DOHH2 (cell line): ENCODE measurements around the gene LRRC63.

Experiments
- H3F3A ChIP-seq: fragments of 200-600 bp; sonication (generic), shearing (Covaris generic); 2 replicates; pipeline ENCODE4 v1.6.0; 2016; ENCODE audit warnings: antibody characterized with exemption, mild to moderate bottlenecking; ENCODE audit not compliant: control insufficient read depth, insufficient read depth
- H3K27ac ChIP-seq: fragments of 200-600 bp; sonication (generic); 2 replicates; pipeline ENCODE4 v1.5.1; 2014; ENCODE audit warnings: low read depth, mild to moderate bottlenecking, low read length, moderate library complexity
- H3K27me3 ChIP-seq: fragments of 200-600 bp; sonication (generic); 2 replicates; pipeline ENCODE4 v1.6.1; 2014; ENCODE audit warnings: mild to moderate bottlenecking, low read length, mixed read lengths; ENCODE audit not compliant: control insufficient read depth
- H3K36me3 ChIP-seq: fragments of 200-600 bp; sonication (generic); 2 replicates; pipeline ENCODE4 v1.6.1; 2014; ENCODE audit warnings: mild to moderate bottlenecking, low read length, moderate library complexity, mixed read lengths; ENCODE audit not compliant: control insufficient read depth
- H3K4me1 ChIP-seq: fragments of 200-600 bp; sonication (generic); 2 replicates; pipeline ENCODE4 v1.6.1; 2014; ENCODE audit warnings: mild to moderate bottlenecking, low read length, mixed read lengths; ENCODE audit not compliant: control insufficient read depth
- H3K4me2 ChIP-seq: fragments of 200-600 bp; sonication (generic); 2 replicates; pipeline ENCODE4 v1.6.0; 2014; ENCODE audit warnings: mild to moderate bottlenecking, low read length, moderate library complexity
- H3K4me3 ChIP-seq: fragments of 200-600 bp; sonication (generic); 2 replicates; pipeline ENCODE4 v1.5.1; 2014; ENCODE audit warnings: mild to moderate bottlenecking, low read length, mixed read lengths
- H3K79me2 ChIP-seq: fragments of 200-600 bp; sonication (generic); 2 replicates; pipeline ENCODE4 v1.6.1; 2014; ENCODE audit warnings: mild to moderate bottlenecking, low read length, mixed read lengths; ENCODE audit not compliant: control insufficient read depth
- H3K9me2 ChIP-seq: fragments of 200-600 bp; sonication (generic); replicated peaks from 2 replicates; pipeline ENCODE4 v1.6.1; 2014; ENCODE audit warnings: mild to moderate bottlenecking, low read length, mixed read lengths; ENCODE audit not compliant: control insufficient read depth
- H3K9me3 ChIP-seq: fragments of 200-600 bp; sonication (generic); 2 replicates; pipeline ENCODE4 v1.6.1; 2014; ENCODE audit warnings: antibody characterized with exemption, low read length, mixed read lengths; ENCODE audit not compliant: control insufficient read depth, insufficient read depth
- H4K20me1 ChIP-seq: fragments of 200-600 bp; sonication (generic); 2 replicates; pipeline ENCODE4 v1.6.0; 2014; ENCODE audit warnings: low read depth, mild to moderate bottlenecking, antibody characterized with exemption, low read length, moderate library complexity; ENCODE audit not compliant: control insufficient read depth, insufficient read depth
- CTCF ChIP-seq: fragments of 200-600 bp; sonication (generic); IDR thresholded peaks from one replicate; pipeline ENCODE4 v1.5.1; 2014; ENCODE audit warnings: antibody characterized with exemption, mild to moderate bottlenecking, low read depth, low read length; ENCODE audit not compliant: poor library complexity, severe bottlenecking
- EZH2phosphoT487 ChIP-seq: fragments of 200-600 bp; sonication (generic); IDR thresholded peaks from 2 replicates; pipeline ENCODE4 v1.6.1; 2017; ENCODE audit warnings: borderline replicate concordance, mild to moderate bottlenecking, antibody characterized with exemption, low read length, moderate library complexity, mixed read lengths

Gene LRRC63

GRCh38 chr13:46321494-46322225 lies 109.9 kb downstream of the LRRC63 start:
- H3F3A ChIP-seq = 0 out of 2 replicates have a peak, but pooled peaks cover 3% of the 10 kb centered on the region
- TF ChIP-seq CTCF (peak; percentile 84), EZH2phosphoT487 (no peak)
- no peaks in the 10 kb centered on the region for H3K36me3 ChIP-seq
- no peaks in the 10 kb centered on the region for H3K9me2 ChIP-seq
- H3K4me2 ChIP-seq = peak overlapping the region; percentile 9; the same call in 1 of the 2 replicates
- H3K4me1 ChIP-seq = peaks cover 21% of the 10 kb centered on the region
- no peaks in the 10 kb centered on the region for H3K79me2 ChIP-seq
- no peaks in the 10 kb centered on the region for H4K20me1 ChIP-seq
- no peaks in the 10 kb centered on the region for H3K27me3 ChIP-seq
- no peak overlapping the region for H3K27ac ChIP-seq
- H3K4me3 ChIP-seq = peak overlapping the region; percentile 5; the same call in 1 of the 2 replicates
- no peaks in the 10 kb centered on the region for H3K9me3 ChIP-seq

GRCh38 chr13:46324976-46325375 lies 113.2 kb downstream of the LRRC63 start:
- TF ChIP-seq EZH2phosphoT487 (no peak), CTCF (no peak)

More at GRCh38 chr13:46324976-46325375, 113.2 kb downstream of the LRRC63 start:
- Histone ChIP-seq H3K36me3 (no peaks in the 10 kb centered on the region), H4K20me1 (no peaks in the 10 kb centered on the region), H3K4me2 (no peak overlapping the region), H3K9me3 (no peaks in the 10 kb centered on the region), H3K79me2 (no peaks in the 10 kb centered on the region), H3K27ac (no peak overlapping the region), H3K4me1 (peaks cover 18% of the 10 kb centered on the region), H3K27me3 (no peaks in the 10 kb centered on the region), H3K4me3 (no peak overlapping the region), H3K9me2 (no peaks in the 10 kb centered on the region), H3F3A (0 out of 2 replicates have a peak, but pooled peaks cover 3% of the 10 kb centered on the region)
